ENCODE results near the gene ZC2HC1B.

DNA sequence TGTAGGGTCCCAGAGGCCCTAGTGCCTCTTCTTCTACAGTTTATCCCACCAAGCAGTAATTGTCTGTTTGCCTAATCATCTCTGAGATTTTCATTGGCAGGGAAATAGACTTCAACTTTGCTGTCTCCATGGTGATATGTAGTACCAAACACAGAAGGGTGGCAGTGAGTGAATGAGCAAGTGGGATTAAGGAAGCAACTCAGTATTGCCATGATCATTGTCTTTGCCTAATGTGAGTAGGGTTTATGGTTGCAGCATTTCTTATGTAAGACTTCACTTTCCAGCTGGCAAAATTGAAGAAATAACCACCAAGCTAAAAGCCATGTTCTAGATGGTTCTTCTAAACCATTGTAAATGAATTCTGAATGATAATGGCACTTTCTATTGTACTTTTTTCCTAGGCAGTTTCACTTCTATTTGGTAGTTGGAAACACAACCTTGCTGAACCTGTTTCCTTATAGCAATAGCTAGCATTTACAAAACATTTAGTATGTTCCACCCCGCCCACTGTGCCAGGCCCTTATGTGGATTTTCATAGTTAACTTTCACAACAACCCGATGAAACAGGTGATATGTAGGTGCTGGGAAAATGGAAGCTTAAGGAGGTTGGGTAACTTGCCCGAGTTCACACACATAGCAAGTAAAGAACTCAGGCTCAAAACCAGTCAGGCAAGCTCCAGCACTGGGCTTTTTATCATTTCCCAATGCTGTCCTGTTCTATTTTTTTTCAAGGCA lies 32.0 kb downstream of the ZC2HC1B start:
- TF ChIP-seq MXI1 (IDR thresholded peaks at IDR 0.05; ENCODE audit: low read depth, low read length) (no peak), FOS (IDR thresholded peaks at IDR 0.05; ENCODE audit: borderline replicate concordance, extremely low read depth, insufficient read length) (no peak), SMARCA5 (IDR thresholded peaks at IDR 0.05) (no peak)
